Naive thymus-derived CD4-positive, alpha-beta T cell (primary cell): ENCODE data around the gene RAPGEF5. TPM values are rescaled to one million over a fixed set of nuclear protein-coding genes. Genes with fewer than 3 reads are reported as not detected.

Experiments
- ATAC-seq: fragments of 150-1000 bp; cut with Tn5 transposase; 2 replicates; pipeline ENCODE4 v1.10.0; 2021; ENCODE audit warnings: mild to moderate bottlenecking, moderate library complexity
- CTCF ChIA-PET: fragments of 350-600 bp; sonication (Branson Sonifier 250); formaldehyde crosslinking; loops from one replicate; lab custom pipeline; 2021; ENCODE audit warnings: antibody characterized with exemption; lab: Charles Lee
- POLR2A ChIA-PET: fragments of 350-600 bp; sonication (Branson Sonifier 250); formaldehyde crosslinking; loops from one replicate; lab custom pipeline; 2021; ENCODE audit warnings: antibody characterized with exemption, inconsistent platforms; lab: Charles Lee
- DNase-seq, 9 donors: peaks; one replicate each; pipeline versions ENCODE4 v3.0.0 to v3.0.0-alpha.2; 2020 to 2022; ENCODE audit warnings: mixed read lengths in 1 of 9
- H3K27ac ChIP-seq: one replicate; pipeline ENCODE4 v1.7.0; 2013; ENCODE audit warnings: mild to moderate bottlenecking, low read depth, low read length, moderate library complexity
- H3K27me3 ChIP-seq, 2 donors: one replicate each; pipeline ENCODE4 v1.7.0; 2013; ENCODE audit warnings: low read length in 2 of 2, mild to moderate bottlenecking in 2 of 2, moderate library complexity in 2 of 2; ENCODE audit not compliant: control insufficient read depth in 2 of 2, insufficient read depth in 2 of 2
- H3K36me3 ChIP-seq, 3 experiments: 1 replicate in 2 of 3; 2 replicates in 1 of 3; pipeline ENCODE4 v1.7.0; 2013; ENCODE audit warnings: low read length in 3 of 3, mild to moderate bottlenecking in 3 of 3, moderate library complexity in 1 of 3; ENCODE audit not compliant: insufficient read depth in 3 of 3, control insufficient read depth in 2 of 3
- H3K4me1 ChIP-seq, 2 donors: one replicate each; pipeline ENCODE4 v1.7.0; 2013; ENCODE audit warnings: low read length in 2 of 2, mild to moderate bottlenecking in 2 of 2, moderate library complexity in 1 of 2; ENCODE audit not compliant: control insufficient read depth in 2 of 2, insufficient read depth in 2 of 2
- H3K4me3 ChIP-seq: 2 replicates; pipeline ENCODE4 v1.7.0; 2013; ENCODE audit warnings: mild to moderate bottlenecking, low read length
- H3K9me3 ChIP-seq, 3 experiments: 1 replicate in 2 of 3; 2 replicates in 1 of 3; pipeline ENCODE4 v1.7.0; 2013; ENCODE audit warnings: low read length in 3 of 3; ENCODE audit not compliant: control insufficient read depth in 2 of 3
- H3K27ac Mint-ChIP-seq, 9 donors: one replicate each; pipeline ENCODE4 v1.8.0; 2020 to 2022; ENCODE audit warnings: mixed read lengths in 9 of 9, mild to moderate bottlenecking in 8 of 9, moderate library complexity in 5 of 9, inconsistent platforms in 2 of 9
- H3K27me3 Mint-ChIP-seq, 5 donors: one replicate each; pipeline ENCODE4 v1.8.0; 2021 to 2022; ENCODE audit warnings: mixed read lengths in 5 of 5, mild to moderate bottlenecking in 1 of 5
- H3K36me3 Mint-ChIP-seq, 5 donors: one replicate each; pipeline ENCODE4 v1.8.0; 2020 to 2022; ENCODE audit warnings: mixed read lengths in 5 of 5, mild to moderate bottlenecking in 3 of 5, inconsistent platforms in 1 of 5
- H3K4me1 Mint-ChIP-seq, 7 donors: one replicate each; pipeline ENCODE4 v1.8.0; 2020 to 2022; ENCODE audit warnings: mixed read lengths in 7 of 7, mild to moderate bottlenecking in 3 of 7, inconsistent platforms in 1 of 7
- H3K4me3 Mint-ChIP-seq, 10 donors: one replicate each; pipeline ENCODE4 v1.8.0; 2020 to 2022; ENCODE audit warnings: mild to moderate bottlenecking in 10 of 10, mixed read lengths in 10 of 10, moderate library complexity in 6 of 10, inconsistent platforms in 2 of 10
- H3K9me3 Mint-ChIP-seq, 11 donors: one replicate each; pipeline ENCODE4 v1.8.0; 2020 to 2022; ENCODE audit warnings: mixed read lengths in 11 of 11, mild to moderate bottlenecking in 4 of 11, inconsistent platforms in 1 of 11, moderate library complexity in 1 of 11
- intact Hi-C, 2 donors: fragments of 100-400 bp; cut with micrococcal nuclease; formaldehyde crosslinking; loops; one replicate each; pipeline ENCODE4 v1.15.1; 2023
- polyA plus RNA-seq, 2 donors: library from polyadenylated mRNA; unstranded; fragments of 300-500 nt; fragmentation: Illumina TruSeq; gene quantifications; one replicate each; pipeline ENCODE4 v1.2.3, GENCODE V29; 2021
- total RNA-seq, 6 experiments: library from RNA in 5 of 6; stranded (reverse) in 5 of 6; gene quantifications; 1 replicate in 5 of 6; 2 replicates in 1 of 6; pipeline ENCODE4 v1.2.3 and lab custom pipeline; 2021 to 2026

The RAPGEF5 gene
- total and polyA plus RNA-seq, 7 experiments from 2014 or later = 0.17 to 0.93 TPM; not detected in 5

- no peak overlapping the region for H3K27ac Mint-ChIP-seq
- H3K36me3 Mint-ChIP-seq = no peaks in the 10 kb centered on the region
- Histone ChIP-seq H3K9me3 (no peaks in the 10 kb centered on the region), H3K27ac (no peak overlapping the region), H3K4me3 (no peak overlapping the region), H3K36me3 (no peaks in the 10 kb centered on the region), H3K27me3 (no peaks in the 10 kb centered on the region), H3K4me1 (peaks cover 0 to 6% of the 10 kb centered on the region in 2 donors)
- H3K4me1 Mint-ChIP-seq = peaks cover 0 to 9% (median 7%) of the 10 kb centered on the region in 7 donors
- DNase-seq (no peak), ATAC-seq (no peak)
- no peak overlapping the region for H3K4me3 Mint-ChIP-seq
- POLR2A ChIA-PET = no interaction called here
- no peaks in the 10 kb centered on the region for H3K9me3 Mint-ChIP-seq
- CTCF ChIA-PET = no interaction called here
- intact Hi-C loops = loop anchor here in 1 of 2 donors (10.0 kb wide), 1 partner anchor 138 kb away; no protein-coding TSS in a partner anchor
- peaks cover 0 to 3% (median 0%) of the 10 kb centered on the region in 5 donors for H3K27me3 Mint-ChIP-seq
Observed at GRCh38 chr7:22117222-22117621, 239.7 kb downstream of the RAPGEF5 start.

- intact Hi-C loops = loop anchor here in 1 of 2 donors (10.0 kb wide), 1 partner anchor 138 kb away; no protein-coding TSS in a partner anchor
- H3K4me3 Mint-ChIP-seq = no peak overlapping the region
- no peak for ATAC-seq
Observed at GRCh38 chr7:22116451-22117030, 240.4 kb downstream of the RAPGEF5 start.

DNA sequence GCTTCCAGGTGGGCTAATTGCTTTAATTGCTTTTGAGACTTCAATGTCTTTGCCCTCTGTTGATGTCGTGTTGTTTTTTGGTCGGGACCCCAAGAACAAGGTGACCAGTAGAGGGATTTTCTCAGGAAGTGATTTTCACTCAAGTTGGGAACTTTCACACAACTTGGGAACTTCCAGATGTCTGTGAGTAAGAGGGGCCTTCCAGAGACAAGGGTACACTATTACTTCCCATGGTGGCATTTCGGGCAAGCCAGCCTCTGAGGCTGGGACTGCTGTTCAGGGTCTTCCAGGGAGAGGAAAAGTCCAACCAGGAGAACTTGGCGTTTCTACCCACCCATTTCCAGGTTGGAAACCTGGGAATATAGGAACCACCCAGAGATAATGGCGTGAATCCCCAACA, 241.3 kb downstream of the RAPGEF5 start:
- Histone ChIP-seq H3K9me3 (no peaks in the 10 kb centered on the region), H3K27ac (no peak overlapping the region), H3K36me3 (no peaks in the 10 kb centered on the region), H3K4me1 (no peaks in the 10 kb centered on the region), H3K4me3 (no peak overlapping the region), H3K27me3 (no peaks in the 10 kb centered on the region)
- ChIA-PET CTCF (interaction anchor here (0.8 kb wide), 1 partner anchor 563 kb away, joined by 3 read pairs; no protein-coding TSS in a partner anchor), POLR2A (no interaction called here)
- Mint-ChIP-seq H3K27me3 (peaks cover 0 to 3% (median 0%) of the 10 kb centered on the region in 5 donors), H3K4me1 (peaks cover 0 to 2% (median 0%) of the 10 kb centered on the region in 7 donors), H3K36me3 (no peaks in the 10 kb centered on the region), H3K9me3 (no peaks in the 10 kb centered on the region), H3K27ac (no peak overlapping the region), H3K4me3 (no peak overlapping the region)
- intact Hi-C loops = loop anchor here in 1 of 2 donors (10.0 kb wide), 1 partner anchor 139 kb away; no protein-coding TSS in a partner anchor
- DNase-seq (no peak), ATAC-seq (no peak)

More at GRCh38 chr7:22116451-22117030, 240.4 kb downstream of the RAPGEF5 start:
- Mint-ChIP-seq H3K27ac (no peak overlapping the region), H3K9me3 (no peaks in the 10 kb centered on the region), H3K27me3 (peaks cover 0 to 3% (median 0%) of the 10 kb centered on the region in 5 donors), H3K4me1 (peaks cover 0 to 2% (median under 1%) of the 10 kb centered on the region in 7 donors), H3K36me3 (no peaks in the 10 kb centered on the region)
- no peak for DNase-seq
- Histone ChIP-seq H3K27me3 (no peaks in the 10 kb centered on the region), H3K4me1 (no peaks in the 10 kb centered on the region), H3K27ac (no peak overlapping the region), H3K36me3 (no peaks in the 10 kb centered on the region), H3K4me3 (no peak overlapping the region), H3K9me3 (no peaks in the 10 kb centered on the region)
- CTCF ChIA-PET = no interaction called here
- POLR2A ChIA-PET = no interaction called here

DNA sequence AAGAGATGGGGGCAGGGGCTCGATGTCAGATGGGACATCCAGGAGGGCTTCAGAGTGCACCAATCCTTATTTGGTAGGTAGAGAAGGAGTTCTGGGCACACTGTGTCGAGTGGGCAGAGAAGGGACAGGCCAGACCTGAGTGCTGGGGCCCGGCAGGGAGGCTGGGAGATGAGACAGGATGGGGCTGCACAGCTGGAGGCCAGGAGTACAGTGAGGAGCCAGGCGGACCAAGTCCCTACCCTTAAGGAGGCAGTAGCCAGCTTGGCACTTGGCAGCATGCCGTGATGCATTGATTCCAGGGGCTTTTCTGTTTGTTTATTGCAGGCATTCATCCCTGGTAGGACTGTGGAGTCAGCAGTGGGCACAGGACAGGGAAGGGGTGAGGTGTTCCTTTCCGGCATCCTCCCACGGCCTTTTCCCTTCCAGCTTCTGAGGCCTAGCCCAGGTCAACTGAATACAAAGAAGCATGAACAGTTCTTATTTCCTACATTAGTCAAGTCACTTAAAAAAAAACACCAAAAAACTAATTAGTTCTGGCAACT, 242.4 kb downstream of the RAPGEF5 start:
- no peak for ATAC-seq
- Histone ChIP-seq H3K9me3 (no peaks in the 10 kb centered on the region), H3K27me3 (no peaks in the 10 kb centered on the region), H3K4me1 (no peaks in the 10 kb centered on the region), H3K4me3 (no peak overlapping the region), H3K36me3 (no peaks in the 10 kb centered on the region), H3K27ac (no peak overlapping the region)
- intact Hi-C loops = loop anchor here in 1 of 2 donors (5.0 to 10.0 kb wide), 2 partner anchors 140 to 178 kb away; no protein-coding TSS in a partner anchor
- no peak for DNase-seq
- ChIA-PET CTCF (interaction anchor here (0.5 to 0.7 kb wide), 3 partner anchors 192 to 377 kb away, joined by 3 to 6 read pairs (median 5); no protein-coding TSS in a partner anchor), POLR2A (no interaction called here)
- H3K9me3 Mint-ChIP-seq = no peaks in the 10 kb centered on the region
- no peaks in the 10 kb centered on the region for H3K36me3 Mint-ChIP-seq
- H3K4me3 Mint-ChIP-seq = no peak overlapping the region
- no peak overlapping the region for H3K27ac Mint-ChIP-seq
- peaks cover 0 to 3% (median 2%) of the 10 kb centered on the region in 5 donors for H3K27me3 Mint-ChIP-seq
- peaks cover 0 to 2% (median 0%) of the 10 kb centered on the region in 7 donors for H3K4me1 Mint-ChIP-seq

DNA sequence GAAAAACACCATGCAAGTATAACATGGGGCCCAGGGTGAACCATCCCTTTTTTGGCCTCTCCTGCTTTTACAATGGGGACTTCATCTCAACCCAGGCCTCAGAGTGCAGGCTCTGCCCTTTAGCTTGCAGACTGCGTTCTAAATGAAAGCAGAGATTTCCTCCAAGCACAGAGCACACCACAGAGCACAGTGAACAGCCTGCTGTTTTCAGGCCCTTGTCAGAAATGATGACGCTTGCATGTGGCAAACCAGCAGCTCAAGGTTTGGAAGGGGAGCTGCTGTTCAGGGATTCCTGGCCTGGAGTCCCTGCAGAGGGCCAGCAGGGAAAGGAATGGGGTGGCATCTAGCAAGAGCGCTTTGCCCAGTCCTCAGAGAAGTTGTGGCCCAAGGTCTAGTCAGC, 243.9 kb downstream of the RAPGEF5 start:
- Mint-ChIP-seq H3K4me1 (peaks cover 0 to 2% (median 0%) of the 10 kb centered on the region in 7 donors), H3K27me3 (peaks cover 0 to 5% (median 3%) of the 10 kb centered on the region in 5 donors), H3K36me3 (no peaks in the 10 kb centered on the region), H3K27ac (no peak overlapping the region), H3K4me3 (no peak overlapping the region), H3K9me3 (no peaks in the 10 kb centered on the region)
- intact Hi-C loops = loop anchor here in 1 of 2 donors (5.0 to 10.0 kb wide), 2 partner anchors 142 to 179 kb away; no protein-coding TSS in a partner anchor
- ATAC-seq (no peak), DNase-seq (no peak)
- H3K9me3 ChIP-seq = no peaks in the 10 kb centered on the region
- CTCF ChIA-PET = interaction anchor here (1.0 to 1.2 kb wide), 2 partner anchors 13 to 377 kb away, joined by 3 to 4 read pairs; no protein-coding TSS in a partner anchor
- no peaks in the 10 kb centered on the region for H3K27me3 ChIP-seq
- H3K4me1 ChIP-seq = no peaks in the 10 kb centered on the region
- H3K27ac ChIP-seq = no peak overlapping the region
- H3K36me3 ChIP-seq = no peaks in the 10 kb centered on the region
- no peak overlapping the region for H3K4me3 ChIP-seq
- POLR2A ChIA-PET = no interaction called here

- H3K9me3 ChIP-seq = no peaks in the 10 kb centered on the region
- Mint-ChIP-seq H3K4me3 (no peak overlapping the region), H3K9me3 (no peaks in the 10 kb centered on the region), H3K27ac (no peak overlapping the region), H3K27me3 (peaks cover 0 to 5% (median 3%) of the 10 kb centered on the region in 5 donors), H3K4me1 (no peaks in the 10 kb centered on the region), H3K36me3 (no peaks in the 10 kb centered on the region)
- intact Hi-C loops = loop anchor here (2.0 to 10.0 kb wide), 3 partner anchors 143 to 943 kb away; no protein-coding TSS in a partner anchor
- ChIA-PET CTCF (interaction anchor here (1.1 to 3.1 kb wide), 5 partner anchors 12 to 379 kb away, joined by 3 to 14 read pairs (median 8); no protein-coding TSS in a partner anchor), POLR2A (no interaction called here)
- ATAC-seq = no peak
- H3K4me1 ChIP-seq = no peaks in the 10 kb centered on the region
- no peak overlapping the region for H3K27ac ChIP-seq
- DNase-seq = no peak
- H3K4me3 ChIP-seq = no peak overlapping the region
- H3K27me3 ChIP-seq = no peaks in the 10 kb centered on the region
- H3K36me3 ChIP-seq = no peaks in the 10 kb centered on the region
Observed at GRCh38 chr7:22111661-22112060, 245.3 kb downstream of the RAPGEF5 start.
